GM18508 (cell line): ENCODE results near the gene TENT4B.
"Not testable (repeated sequence)": the region's sequence is repeated elsewhere in the genome, so short reads cannot be mapped to it uniquely, and the experiment has no call there.

Source experiments
- ATAC-seq: cut with Tn5 transposase; IDR thresholded peaks from one replicate; pipeline ENCODE4 v1.9.1; 2021; ENCODE audit warnings: moderate number of reproducible peaks; ENCODE audit not compliant: insufficient read depth, unreplicated experiment

TENT4B gene

GRCh38 chr16:50227120-50227519 lies 74.0 kb downstream of the TENT4B start:
- ATAC-seq, result no peak

GRCh38 chr16:50227665-50228064 lies 74.6 kb downstream of the TENT4B start:
- no peak for ATAC-seq

DNA sequence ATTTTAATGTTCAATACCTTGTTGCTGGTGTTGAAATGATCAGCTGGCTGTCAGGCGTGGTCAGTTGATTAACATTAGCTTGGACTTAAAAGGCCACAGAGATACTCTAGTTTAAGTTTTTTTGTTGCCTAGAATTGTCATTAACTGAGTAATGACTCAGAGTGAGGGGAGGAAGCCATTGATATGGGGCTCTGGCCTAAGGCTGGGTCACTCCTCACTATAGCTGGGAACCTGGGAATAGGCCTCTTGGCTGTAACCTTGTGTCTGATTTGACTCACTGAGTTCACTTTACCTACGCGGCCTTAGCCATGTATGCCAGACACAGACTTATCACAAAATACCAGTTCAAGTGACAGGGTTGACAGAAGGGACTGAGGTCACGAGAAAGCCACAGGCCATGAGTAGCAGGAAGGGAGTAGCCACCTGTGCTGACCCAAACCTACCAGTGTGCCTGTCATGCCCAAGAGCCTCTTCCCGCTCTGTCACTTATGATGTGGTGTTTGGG lies 75.3 kb downstream of the TENT4B start:
- ATAC-seq, result no peak

DNA sequence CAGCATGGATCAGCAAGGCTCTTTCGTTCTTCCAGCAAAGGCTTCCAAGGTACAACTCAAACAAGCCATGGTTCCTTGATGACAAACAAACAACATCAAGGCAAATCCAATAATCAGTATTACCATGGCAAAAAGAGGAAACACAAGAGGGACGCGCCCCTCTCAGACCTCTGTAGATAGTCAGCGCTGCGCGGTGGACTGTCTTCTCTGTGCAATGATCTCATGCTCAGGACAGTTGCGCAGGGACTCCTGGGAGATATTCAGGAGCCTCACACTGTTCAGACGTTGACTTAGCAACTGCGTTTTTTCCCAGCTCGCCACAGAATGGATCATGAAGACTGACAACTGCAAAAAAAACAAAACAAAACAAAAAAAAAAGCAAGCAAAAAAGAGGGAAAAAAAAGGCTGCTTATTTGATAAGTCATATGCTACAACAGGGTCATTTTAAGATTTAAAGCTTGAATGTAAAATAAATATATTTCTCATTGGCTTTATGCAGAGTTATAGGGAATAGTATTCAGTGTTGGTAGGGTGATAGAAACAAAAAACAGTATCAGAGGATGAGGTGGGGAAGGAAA lies 76.1 kb downstream of the TENT4B start:
- no peak for ATAC-seq

DNA sequence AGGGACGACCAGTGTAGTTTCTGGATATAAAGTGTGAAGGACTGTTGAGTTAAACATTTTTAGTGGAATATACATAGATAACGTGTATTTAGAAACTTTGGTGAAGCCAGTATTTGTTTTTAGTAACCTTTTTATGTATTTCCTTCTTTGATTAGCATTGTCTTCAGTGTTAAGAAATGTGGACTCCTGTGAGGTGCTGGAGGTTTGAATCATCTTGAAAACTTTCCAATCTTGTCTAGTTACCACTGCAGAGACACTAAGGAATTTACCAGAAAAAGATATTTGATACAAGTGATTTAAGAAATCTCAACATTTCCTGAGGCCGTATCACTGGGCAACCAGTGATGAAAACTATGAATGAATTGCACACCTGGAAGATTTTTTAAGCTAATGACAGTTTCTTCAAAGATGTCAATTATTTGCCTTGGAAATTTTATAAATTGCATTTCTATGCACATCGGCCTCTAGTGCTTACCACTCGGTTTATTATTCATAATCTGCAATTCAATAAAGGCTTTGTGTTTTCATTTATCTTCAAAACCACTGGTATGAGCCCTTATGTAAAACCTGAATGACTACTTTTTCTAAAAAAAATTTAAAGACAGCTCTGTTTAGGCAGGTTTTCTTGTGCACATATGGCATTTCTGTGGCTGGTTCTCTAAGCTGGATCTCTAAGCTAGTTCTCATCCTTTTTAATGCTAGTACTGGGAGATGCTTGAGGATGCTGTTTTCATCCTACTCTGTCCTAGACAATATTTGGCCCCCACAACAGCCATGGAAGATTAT lies 81.9 kb downstream of the TENT4B start:
- ATAC-seq, result no peak

- ATAC-seq, result no peak
Measured at GRCh38 chr16:50235581-50235980, 82.5 kb downstream of the TENT4B start.

DNA sequence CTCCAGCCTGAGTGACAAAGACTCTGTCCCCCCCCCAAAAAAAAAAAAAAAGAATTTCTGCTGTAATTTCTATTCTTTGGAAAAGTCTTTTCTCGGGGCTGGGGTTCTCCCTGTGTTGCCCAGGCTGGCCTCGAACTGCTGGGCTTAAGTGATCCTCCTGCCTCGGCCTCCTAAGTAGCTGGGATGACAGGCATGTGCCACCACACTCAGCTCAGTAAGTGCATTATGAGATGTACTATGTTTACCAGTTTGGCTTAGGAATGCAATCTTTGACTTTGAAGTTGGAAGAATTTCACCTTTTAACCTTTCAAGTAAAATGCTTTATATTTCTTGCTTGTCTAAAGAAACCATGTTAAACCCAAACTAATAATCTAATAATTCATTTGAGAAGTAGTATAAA lies 85.2 kb downstream of the TENT4B start:
- ATAC-seq, result no peak

GRCh38 chr16:50238868-50239301 lies 85.8 kb downstream of the TENT4B start:
- ATAC-seq, result no peak

DNA sequence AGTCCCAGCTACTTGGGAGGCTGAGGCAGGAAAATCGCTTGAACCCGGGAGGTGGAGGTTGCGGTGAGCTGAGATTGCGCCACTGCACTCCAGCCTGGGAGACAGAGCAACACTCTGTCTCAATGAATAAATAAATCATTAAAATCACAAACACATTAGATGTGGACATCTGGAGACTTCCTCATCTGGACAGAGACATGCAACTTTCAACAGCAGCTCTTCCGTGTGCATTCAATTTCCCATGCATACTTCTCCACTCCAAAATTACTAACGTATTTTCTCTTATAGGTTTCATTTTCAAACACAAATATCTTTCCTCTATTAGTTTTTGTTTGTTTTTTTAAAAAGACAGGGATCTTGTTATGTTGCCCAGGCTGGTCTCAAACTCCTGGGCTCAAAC lies 89.9 kb downstream of the TENT4B start:
- not testable (repeated sequence) for ATAC-seq

DNA sequence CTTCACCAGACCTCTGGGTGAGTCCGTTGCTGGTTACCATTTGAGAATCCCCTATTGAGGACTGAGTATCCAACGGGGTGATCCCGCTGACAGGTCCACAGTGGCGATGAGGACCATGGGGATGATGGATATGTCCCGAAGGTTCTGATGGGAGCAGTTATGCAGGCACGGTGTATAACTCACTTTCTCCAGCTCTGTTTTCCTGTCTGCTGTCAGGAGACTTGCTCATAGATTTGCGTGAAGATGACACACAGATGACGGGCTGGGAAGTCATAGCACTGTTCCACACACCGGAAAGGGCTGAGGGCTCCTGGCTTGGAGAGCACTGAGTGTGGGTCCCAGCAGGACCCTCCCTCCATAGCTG lies 91.0 kb downstream of the TENT4B start:
- no peak for ATAC-seq

GRCh38 chr16:50244504-50245416 lies 91.7 kb downstream of the TENT4B start:
- ATAC-seq, result no peak

GRCh38 chr16:50245417-50246298 lies 92.6 kb downstream of the TENT4B start:
- no peak for ATAC-seq

GRCh38 chr16:50246299-50247122 lies 93.4 kb downstream of the TENT4B start:
- ATAC-seq, result no peak

- ATAC-seq, result no peak
Measured at GRCh38 chr16:50247123-50247905, 94.2 kb downstream of the TENT4B start.

DNA sequence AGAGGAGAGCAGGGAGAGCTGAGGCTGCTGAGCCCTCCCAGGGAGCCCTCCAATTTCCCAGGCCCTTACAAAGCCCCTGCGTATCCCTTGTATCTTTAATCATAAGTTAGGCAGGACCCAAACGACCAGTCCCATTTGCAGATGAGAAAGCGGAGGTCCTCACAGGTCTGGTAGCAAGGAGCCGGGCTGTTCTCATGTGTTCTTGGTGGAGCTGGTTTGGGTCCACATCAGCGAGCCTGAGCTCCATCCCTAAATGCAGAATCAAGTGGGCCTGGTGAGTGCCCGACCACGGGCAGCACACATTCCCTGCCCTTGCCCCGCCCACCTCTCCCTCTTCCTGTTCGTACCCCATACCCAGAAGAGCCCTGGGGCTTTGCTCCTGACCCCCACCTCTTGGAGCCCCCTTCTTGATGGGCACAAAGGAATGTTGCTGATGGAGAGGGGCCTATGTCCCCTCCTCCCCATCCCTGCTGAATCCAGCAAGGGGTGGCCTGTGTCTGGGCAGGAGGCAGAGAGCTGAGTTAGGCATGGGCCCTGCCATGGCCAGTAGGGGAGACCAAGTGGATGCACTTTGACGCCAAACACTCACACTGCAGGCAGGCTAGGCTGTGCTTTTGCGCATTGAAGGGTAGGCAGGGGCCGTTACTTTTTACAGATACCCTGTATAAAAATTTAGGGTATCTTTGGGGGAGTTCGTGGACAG lies 95.0 kb downstream of the TENT4B start:
- ATAC-seq, result no peak

DNA sequence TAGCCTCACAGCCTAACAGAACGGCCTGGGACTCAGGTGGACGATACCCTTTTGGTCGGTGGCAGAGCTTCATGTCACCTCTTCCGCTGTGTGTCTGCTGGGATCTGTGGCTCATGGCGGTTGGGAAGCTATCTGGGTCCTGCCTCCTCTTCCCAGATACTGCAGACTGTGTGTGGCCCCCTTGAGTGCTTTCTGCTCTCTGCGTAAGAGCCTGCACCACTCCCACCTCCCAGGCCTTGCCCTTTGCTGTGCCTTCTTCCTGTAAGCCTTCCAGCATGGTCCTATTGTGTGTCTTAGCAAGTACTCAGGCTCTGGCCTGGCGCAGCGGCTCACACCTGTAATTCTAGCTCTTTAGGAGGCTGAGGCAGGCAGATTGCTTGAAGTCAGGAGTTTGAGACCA lies 95.7 kb downstream of the TENT4B start:
- no peak for ATAC-seq

DNA sequence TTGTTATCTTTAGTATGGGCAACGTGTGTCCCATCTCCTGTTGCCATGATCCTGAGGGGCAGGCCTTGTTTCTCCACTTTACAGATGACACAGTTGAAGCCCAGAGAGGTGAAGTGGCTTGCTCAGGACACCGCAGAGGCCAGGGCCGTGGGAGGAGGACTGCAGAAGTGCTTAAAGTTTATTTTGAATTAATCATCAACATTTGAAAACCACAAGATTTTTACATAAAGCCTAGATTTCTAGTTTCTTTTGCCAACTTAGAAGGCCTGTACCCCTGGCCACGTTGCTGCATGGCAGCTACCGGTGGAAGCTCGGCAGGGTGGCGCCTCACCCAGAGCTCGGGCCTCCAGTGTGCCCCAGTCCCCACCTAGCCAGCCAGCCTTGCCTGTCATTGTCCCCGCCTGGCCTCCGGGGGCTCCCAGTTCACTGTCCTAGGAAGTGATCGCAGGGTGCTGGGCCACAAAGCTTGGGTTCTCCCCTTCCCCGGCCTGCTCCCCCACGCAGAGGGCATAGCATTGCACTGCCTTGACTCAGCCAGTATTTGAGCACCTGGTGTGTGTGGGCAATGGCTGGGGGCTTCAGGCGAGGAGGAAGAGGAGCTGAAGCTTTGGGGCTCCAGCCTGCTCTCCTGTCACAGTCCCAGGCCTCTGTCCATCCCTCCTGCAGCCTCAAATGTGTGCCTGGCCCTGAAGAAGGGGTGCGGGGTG lies 98.4 kb downstream of the TENT4B start:
- no peak for ATAC-seq
